CMK (cell line): ENCODE data around the gene ADAMTSL3.
A peak's percentile ranks its signal among the peaks of the same experiment; 100 is the strongest.

Source experiments
- DNase-seq: peaks from one replicate; pipeline ENCODE4 v3.0.0-alpha.2; 2010; ENCODE audit warnings: low read depth

The ADAMTSL3 gene

DNA sequence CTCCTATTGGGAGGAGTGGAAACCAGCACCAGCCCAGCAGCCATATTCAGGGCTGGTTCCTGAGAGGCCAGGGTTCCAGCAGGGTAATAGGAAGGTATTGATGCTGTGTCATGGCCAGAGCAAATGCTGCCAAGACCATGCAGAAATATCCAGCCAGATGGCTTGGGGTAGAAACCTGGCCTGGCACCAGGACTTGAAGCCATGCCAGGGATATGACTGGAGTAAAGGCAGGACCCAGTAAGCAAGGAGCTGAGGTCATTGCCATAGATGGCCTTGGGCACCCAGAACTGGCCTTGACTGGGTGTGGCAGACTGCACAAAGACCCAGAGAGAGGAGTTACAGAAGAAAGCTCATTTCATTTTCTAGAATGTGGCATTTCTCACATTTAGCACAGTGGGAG is 324.1 kb downstream of the ADAMTSL3 start:
- DNase-seq: no peak

DNA sequence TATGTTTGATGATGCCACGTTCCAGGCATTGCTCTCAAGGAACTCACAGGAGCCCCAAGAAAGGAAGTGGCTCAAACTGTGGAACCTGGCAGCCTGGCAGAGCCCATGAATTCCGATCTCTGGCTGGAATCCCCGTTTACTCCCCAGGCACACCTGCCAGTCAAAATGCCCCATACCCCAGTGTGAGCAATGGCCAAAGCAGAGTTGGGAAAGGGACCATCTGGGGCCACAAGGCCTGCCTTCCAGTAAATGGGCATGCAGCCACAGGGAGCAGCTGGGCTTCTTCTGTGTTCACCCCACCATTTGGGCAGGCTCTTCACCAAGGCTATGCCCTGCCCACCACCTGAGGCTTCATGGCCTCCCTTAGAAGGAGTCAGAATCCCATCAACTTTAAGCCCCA is 324.7 kb downstream of the ADAMTSL3 start:
- DNase-seq: no peak

DNA sequence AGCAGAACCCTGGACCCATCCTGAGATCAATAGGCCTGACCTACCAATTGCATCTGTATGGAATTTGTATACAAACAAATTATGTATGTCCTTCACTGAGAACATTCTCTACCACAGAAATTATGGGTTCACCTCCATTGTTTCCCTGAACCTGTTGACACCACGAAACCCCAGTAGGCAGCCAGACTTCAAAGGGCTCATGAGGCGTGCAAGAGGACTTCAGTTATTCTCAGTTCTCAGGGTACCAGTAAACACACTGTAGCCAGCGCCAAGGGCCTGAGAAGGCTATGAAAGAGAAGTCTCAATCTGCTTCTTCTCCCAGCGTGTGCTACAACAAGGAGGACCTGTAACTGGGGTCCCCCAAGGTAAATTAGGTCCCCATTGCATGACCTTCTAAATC is 326.7 kb downstream of the ADAMTSL3 start:
- no peak for DNase-seq

DNA sequence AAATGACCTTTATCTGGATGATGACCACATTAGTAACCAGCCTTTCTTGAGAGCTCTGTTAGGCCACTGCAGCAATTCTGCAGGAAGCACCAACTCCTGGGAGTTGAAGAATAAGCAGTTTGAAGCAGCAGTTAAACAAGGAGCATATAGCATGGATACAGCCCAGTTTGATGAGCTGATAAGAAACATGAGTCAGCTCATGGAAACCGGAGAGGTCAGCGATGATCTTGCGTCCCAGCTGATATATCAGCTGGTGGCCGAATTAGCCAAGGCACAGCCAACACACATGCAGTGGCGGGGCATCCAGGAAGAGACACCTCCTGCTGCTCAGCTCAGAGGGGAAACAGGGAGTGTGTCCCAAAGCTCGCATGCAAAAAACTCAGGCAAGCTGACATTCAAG is 328.8 kb downstream of the ADAMTSL3 start:
- no peak for DNase-seq

DNA sequence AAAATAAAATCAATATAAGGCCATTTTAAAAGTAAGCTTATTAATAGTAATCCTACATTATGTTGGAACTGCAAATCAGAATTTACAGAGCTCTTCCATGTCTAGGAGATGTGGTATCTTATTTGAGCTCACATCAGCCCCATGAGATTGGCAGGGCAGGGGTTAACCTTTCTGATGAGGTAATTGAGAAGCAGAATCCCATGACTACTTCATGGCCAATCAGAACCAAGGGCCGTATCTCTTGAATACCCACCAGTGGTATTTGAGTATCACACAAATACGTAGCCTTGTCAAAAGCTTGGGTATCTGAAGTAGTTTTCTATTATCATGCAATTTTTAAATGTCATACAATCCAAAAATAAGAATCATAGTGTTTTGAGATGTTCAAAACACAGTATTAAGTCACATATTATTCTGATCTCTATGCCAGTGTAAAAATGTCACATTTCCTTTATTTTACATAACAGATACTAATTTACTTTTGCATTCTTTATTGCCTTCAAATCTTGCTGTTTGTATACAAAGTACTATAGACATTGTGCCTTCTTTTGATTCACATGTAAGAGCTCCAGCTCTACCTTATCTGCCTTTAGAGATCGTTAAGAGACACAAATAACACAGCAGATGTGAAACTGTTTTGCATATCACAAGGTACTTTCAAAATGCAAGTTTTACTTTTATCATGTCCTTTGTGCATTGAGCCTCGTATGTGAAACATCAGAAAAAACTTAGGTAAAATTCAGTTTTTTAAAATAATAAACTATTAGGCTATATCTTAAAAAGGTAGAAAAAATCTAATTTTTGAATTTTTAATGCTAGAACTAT is 329.9 kb downstream of the ADAMTSL3 start:
- DNase-seq: no peak

DNA sequence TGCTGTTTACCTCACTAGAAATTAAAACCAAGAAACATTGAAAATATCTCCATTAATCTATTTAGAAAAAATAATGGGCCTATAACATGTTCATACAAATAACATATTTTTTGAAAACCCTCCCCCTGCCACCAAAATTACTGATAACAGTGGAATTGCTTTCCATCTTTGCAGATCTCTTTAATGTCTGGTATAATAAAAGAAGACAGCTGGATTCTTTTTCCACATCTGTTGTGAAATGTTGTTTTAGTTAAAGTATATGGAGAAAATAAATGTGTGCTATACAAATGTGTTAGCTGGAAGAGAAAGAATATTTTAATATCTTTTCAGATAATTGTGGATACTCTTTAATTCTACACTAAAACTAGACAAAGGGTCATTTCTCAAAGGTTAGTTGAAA is 330.7 kb downstream of the ADAMTSL3 start:
- no peak for DNase-seq

DNA sequence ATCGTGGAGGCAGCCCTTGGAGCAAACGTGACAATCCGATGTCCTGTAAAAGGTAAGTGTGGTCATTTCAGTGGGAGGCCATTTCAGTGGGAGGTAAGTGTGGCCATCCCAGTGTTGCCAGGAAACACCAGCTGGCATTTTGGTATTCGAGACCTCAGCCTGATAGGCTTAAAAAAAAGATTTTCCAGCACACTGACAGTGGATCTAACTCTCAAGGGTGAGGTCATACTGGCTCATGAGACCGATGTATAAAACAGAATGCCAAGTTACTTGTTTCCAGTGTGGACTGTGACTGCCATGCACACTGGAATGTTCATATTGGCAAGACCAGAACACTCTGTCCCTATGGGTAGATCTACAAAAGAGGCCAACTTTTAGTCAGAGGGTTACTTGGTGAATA is 337.2 kb downstream of the ADAMTSL3 start:
- DNase-seq: no peak

DNA sequence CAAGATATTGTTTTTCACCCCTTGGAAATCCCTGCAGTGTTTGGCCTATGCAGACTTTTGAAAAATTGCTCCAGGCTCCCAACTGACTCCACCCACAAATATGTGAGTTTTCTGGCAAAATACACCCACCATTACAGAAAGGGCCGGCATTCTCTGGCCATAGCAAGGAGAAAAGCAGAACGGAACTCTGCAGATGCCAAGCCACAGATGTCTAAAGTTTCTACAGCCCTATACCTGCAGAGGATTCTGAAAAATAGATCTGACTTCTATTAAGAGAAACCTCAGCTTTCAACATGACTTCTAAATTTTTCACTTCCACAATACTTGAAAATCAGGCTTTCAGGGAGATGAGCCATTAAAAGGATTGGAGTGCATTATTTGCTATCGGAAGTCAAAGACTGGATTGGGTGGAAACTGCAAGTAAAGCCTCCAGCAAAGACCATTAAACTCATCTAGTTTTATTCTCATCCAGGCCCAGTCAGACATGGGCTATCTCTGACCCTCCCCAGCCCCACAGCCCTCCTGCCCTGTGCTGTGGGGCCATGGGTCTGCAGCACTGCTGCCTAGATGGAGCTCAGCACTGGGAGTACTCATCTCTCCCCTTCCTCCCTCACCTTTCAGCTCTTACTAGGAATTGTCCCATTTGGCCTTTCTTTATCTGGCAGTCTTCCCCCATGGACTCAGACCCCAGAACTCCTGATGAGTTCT is 338.6 kb downstream of the ADAMTSL3 start:
- no peak for DNase-seq

DNA sequence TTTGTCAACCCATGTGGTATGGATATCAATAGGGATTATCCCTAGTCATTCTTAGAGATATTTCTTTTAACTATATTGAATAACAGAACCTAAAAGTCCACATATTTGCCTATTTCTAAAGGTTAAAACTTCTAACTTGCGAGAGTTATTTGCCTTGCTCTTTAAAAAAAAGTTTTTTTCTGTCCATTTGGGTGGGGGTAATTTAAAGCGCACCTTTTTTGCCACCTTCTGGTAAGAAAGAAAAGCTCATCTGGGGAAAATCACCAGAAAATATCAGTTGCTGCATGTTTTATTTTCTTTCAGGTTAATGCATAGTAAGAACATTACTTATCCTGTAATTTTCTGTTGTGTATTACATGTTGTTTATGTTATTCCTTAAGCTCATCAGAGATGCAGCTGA is 339.7 kb downstream of the ADAMTSL3 start:
- DNase-seq: no peak

DNA sequence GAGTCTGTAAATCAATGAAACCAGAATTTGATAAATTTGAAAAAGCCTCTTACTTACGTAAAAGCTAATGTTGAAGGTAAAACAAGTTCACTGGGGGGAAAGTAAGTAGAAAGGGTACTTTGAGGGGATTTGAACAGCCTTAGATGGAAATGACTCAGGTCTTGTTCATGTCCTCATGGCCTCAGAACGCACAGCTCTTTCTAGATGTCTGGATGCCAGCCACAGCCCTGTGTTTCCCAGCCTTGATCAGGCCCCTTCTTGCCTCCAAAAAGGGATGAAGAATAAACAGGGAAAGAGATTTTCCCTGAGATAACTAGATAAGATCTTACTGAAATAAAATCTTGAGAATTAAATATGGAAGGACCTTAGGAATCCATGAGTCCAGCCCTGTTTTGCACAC is 344.6 kb downstream of the ADAMTSL3 start:
- no peak for DNase-seq

DNA sequence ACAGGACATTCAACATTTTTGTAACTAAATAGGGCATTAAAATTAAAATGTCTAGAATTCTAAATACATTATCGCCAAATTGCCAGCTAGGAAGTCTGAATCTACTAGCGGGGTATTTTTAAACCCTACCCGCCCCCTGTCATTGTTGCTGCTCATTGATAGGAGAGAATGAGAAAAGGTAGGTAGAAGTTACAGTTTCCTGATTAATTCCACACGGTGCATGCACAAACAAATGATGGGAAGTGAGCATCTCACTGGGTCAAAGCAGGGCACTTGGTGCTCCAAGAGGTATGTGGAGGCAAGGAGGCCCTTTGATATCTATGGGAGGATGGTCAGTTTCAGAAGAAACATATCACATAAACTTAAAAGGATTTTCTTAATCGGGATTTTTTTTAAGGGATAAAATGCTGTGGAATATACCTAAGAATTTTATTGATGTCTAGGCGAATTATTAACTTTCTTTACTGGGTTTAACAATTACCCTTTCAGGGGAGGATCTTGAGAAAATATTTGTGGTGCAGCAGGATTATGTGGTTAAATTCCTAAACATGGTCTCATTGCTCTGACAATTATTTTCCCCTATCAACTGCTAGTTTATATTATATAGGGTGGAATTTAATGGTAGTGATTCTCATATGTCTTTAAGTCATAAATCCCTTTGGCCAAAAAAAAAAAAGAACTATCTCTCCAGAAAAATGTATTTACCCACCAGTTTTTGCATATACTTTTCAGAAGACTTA is 345.6 kb downstream of the ADAMTSL3 start:
- no peak for DNase-seq

DNA sequence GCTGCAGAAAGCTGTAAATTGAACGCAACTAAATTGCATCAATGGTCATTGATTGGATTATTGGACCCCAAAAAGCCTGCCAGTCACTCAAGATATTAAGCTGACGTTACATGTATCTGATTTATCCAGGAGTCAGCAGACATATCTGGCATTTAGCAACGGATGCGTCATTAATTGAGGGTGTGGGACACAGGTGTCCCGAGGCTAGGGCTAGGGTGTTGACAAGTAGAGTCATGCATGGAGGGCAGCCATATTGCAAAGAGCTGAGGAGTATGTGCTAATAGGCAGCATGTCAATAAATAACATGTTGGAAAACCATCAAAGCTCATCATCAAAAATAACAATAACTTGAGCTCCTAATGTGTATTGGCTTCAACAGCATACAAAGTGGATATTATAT is 347.1 kb downstream of the ADAMTSL3 start:
- DNase-seq: no peak

DNA sequence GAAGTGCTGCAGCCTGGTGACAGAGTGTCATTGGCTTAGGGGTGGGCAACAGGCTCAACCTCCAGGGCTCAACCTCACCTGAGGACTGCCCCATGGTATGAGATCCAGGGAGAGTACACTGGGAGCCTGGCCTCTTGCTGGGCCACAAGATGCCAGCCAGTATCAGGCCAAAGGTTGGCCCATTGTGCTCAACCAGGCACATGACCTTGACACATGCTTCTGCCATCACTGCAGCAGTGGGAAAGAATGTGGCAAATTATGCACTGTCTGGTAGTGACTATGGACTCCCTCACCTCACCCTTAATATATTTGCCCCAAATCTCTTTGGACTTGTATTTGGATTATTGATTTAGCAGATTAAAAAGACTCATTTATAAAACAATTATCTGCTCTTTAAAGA is 347.7 kb downstream of the ADAMTSL3 start:
- DNase-seq: no peak

DNA sequence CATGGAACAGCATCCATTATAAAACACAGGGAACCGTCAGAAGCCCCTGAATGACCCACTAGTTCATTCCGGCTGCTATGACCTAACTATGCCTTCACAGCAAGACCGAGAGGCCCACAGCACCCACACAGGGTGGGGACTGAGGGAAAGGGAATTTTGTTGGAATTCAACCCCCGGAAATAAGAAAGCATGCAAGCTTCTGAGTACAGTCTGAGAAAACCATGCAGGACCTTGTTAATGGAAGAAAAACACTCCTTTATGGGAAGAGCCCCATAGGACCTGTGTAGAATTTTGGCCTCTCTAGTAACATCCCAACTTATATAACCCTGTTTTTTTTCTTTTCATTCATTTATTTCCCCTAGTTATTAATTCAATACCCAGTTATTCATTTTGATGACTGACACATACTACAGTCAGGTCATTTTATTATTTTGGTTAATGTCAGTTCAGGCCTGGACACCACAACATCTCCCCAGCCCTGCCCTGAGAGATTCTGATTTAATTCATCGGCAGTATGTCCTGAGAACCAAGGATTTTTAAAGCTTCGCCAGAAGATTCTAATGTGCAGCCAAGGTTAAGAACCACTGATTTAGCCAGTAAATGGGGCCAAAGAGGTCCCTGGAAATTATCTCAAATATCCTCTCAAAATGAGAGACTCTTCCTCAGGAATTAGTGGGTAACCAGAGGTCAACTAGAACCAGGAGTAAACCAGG is 350.0 kb downstream of the ADAMTSL3 start:
- DNase-seq: no peak

DNA sequence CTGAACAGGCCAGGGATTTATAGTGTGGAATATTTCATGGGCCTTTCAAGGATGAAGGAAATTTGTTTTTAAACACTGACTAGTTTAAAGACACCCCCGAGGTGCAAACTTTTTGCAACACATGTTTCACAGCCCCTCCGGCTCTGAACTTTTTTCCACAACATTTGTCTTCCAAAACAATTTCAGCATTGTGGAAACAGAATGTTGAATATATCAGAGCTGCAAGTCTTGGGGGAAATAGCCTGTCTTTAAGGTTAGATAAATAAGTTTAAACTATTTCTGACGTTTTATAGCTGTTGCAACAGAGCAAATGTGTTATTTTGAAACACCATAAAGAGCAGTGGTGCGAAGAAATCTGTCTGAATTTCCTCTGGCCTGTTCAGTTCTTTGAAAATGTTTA is 352.5 kb downstream of the ADAMTSL3 start:
- DNase-seq: no peak

DNA sequence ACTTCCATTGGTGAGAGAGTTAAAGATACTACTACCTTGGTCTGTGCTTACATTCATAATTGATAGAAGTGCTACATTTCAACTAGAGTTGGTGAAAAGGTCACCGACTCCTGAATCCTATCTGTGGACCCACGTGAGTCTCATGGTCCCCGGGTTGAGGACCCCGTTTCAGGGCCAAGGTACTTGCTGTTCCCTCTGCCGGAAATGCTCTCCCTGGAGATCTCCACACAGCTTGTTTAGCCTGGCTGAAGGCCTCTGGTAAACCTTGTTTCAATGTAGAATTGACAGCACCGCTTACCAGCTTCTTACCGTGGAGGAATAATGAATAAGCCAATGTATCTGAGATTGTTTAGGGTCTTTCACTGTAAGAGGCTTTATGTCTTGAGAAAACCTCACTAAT is 355.7 kb downstream of the ADAMTSL3 start:
- no peak for DNase-seq

DNA sequence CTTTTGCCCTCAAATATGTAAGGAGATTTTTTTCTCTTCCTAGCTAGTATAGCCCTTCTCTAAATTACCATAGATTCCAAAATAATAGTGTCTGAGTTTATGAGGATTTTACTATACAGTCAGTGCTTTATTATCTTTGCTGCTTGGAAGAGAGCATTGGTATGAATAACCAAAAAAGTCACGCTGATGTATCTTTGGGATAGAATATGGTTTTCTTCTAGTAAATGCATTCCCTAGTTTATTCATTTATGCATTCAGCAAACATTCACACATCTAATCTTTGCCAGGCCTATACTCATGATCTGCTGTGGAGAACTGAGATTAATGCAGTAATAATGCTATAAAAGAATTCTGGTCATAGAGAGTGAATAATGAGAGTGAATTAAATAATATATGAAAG is 356.3 kb downstream of the ADAMTSL3 start:
- no peak for DNase-seq

DNA sequence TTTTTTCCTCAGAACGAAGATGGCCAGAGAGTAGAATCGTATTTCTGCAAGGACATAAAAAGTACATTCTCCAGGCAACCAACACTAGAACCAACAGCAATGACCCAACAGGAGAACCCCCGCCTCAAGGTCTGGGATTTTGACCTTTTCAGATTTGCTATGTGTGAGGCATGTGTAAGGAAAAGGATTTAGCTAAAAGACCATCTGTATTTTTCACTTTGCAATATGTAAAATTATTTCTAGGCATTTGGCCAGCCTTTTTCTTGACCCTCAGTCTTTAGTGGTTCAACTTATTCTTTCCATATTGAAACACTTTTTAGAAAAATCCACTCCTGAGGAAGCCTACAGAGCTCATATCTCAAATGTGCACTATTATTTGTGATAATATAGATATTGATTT is 362.4 kb downstream of the ADAMTSL3 start:
- no peak for DNase-seq

DNA sequence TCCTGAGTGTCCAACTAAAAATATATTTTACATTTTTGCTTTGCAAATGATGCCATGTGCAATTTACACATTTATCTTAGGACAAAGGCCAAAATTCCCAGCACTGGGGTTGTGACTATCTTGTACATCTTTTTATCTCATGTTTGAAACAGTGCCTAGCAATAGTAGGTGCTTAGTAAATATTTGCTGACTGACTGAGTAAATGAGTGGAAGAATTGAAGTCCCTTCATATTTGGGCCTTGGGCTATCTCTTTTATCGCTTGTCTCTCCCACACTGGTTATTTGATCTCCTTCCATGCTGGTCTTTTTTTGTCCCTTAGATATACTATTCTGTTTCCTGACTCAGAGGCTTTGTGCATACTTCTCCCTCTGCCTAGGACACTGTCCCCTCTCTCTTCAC is 368.6 kb downstream of the ADAMTSL3 start:
- no peak for DNase-seq

DNA sequence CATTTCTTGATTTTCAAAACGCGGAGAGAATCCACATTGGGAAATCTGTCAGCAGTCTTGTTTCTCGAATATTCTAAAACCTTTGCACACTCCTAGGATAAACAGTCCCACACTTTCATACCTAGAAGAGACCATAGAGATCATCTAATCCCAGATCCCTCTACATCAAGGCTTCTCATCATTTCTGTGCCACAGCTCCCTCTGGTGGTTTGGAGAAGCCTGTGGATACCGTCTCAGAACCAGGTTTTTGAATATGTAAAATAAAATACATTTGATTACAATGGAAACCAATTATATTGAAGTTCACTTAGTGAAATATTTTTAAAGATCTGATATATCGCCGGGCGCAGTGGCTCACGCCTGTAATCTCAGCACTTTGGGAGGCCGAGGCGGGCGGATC is 369.7 kb downstream of the ADAMTSL3 start:
- peak; percentile 2 for DNase-seq

DNA sequence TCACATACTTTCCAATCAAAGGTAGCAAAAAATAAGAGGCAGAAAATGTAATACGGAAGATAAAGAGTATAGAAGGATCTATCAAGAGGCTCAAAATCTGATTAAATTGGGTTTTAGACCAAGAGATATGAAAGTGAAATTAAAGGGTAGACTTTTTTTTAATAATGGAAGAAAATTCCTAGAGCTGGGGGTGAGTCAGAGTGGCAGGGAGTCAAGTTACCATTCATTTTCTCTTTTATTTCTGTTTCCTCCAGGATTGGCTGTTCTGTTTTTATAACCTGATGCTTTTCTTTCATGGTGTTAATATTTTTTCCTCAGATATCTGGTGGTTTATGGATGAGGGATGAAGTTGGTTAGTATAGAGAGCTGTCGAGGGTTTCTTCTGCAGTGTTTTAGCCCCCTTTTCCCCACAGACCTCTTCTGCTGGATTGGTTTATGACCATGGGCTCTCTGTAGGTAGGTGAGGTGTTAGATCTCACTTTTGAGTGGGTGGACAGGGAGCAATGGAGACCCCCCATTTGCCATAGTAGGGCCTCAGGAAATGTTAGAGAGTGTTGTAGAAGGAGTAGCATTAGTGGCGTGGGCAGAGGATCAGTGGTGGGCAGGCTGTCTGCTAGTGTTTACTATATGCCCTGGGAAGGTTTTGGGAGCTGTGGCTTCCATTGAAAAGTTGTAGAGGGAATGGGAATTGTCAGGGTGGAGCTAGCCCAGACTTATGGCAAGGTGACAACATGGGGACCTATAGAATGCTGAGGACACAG is 380.1 kb downstream of the ADAMTSL3 start:
- no peak for DNase-seq
